Mesodermal cell (in vitro differentiated cells): ENCODE measurements around the gene CLDND2.

Experiments used
- H3K27ac ChIP-seq: 2 replicates; pipeline ENCODE4 v1.7.0; 2013; ENCODE audit warnings: mild to moderate bottlenecking, low read depth, low read length, moderate library complexity; ENCODE audit not compliant: severe bottlenecking
- H3K36me3 ChIP-seq: 2 replicates; pipeline ENCODE4 v1.7.1; 2013; ENCODE audit warnings: mild to moderate bottlenecking, low read length, moderate library complexity; ENCODE audit not compliant: control insufficient read depth, insufficient read depth
- H3K4me1 ChIP-seq: one replicate; pipeline ENCODE4 v1.7.1; 2013; ENCODE audit warnings: mild to moderate bottlenecking, low read length; ENCODE audit not compliant: insufficient read depth, control insufficient read depth, poor library complexity, severe bottlenecking
- H3K4me3 ChIP-seq: 2 replicates; pipeline ENCODE4 v1.7.0; 2013; ENCODE audit warnings: low read length, control low read depth, mild to moderate bottlenecking; ENCODE audit not compliant: insufficient read depth, poor library complexity, severe bottlenecking; ENCODE audit errors: extremely low read depth
- H3K9me3 ChIP-seq: 2 replicates; pipeline ENCODE4 v1.7.1; 2013; ENCODE audit warnings: mild to moderate bottlenecking, low read length, moderate library complexity; ENCODE audit not compliant: control insufficient read depth
- WGBS, 2 experiments: methylation state at CpG; one replicate each; pipeline ENCODE4 v1.1.5; 2013; ENCODE audit warnings: missing lambda C conversion rate in 2 of 2; ENCODE audit not compliant: insufficient coverage in 2 of 2; 5-methylcytosine and 5-hydroxymethylcytosine counted together

CLDND2 gene

DNA sequence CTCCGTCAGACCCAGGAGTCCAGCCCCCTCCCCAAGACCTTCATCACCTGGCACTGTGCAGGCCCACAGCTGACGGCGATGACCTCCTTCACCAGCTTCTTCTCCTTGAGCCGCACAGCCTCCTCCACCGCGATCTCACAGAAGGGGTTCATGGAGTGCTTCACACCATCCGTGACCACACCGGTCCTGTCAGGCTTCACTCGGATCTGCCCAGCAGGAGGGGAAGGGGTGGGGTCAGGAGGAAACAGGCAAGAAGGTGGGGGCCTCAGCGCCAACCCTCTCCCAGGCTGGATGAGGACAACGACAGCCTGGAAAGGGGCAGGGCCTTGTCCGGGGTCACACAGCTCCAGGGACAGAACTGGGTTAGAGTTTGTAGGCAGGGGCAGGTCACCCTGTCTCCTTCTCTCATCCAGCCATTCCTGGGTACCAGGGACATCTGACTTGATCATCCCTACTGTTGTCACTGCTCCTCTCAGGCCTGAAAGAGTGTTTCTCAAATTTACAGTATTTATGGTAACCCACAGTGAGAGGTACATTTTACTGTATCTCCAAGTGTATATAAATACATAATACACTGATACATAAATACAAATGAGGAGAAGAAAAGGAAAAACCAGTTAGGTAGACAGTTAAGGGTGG, 14.6 kb downstream of the CLDND2 start:
- peaks cover 6% of the 10 kb centered on the region for H3K36me3 ChIP-seq
- WGBS, 2 experiments: 65 to 69% methylated on average over 6 to 8 of the region's 12 CpGs
- peaks cover 13% of the 10 kb centered on the region for H3K4me1 ChIP-seq
- peak overlapping the region; percentile 92 for H3K27ac ChIP-seq
- no peak overlapping the region for H3K4me3 ChIP-seq
- no peaks in the 10 kb centered on the region for H3K9me3 ChIP-seq

DNA sequence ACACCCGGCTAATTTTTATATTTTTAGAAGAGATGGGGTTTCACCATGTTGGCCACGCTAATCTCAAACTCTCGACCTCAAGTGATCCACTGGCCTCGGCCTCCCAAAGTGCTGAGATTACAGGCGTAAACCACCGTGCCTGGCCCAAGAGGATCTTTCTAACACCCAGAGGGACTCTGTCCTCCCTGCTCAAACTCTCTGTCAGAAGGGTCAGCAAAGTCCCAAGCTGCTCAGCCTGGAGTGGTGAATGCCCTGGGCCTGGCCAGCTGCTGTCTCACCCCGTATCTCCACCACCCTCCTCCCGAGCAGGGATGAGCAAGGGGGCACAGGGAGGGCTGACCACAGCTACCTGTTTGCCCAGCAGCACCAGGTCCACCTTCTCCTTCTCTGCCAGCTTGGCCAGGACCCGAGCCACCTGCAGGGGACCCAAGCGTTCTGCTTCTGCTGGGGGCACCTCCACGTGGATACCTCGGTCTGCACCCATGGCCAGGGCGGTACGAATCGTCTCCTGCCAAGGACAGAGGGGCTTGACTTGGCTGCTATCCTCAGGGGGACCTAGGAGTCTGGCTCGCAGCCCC, 15.9 kb downstream of the CLDND2 start:
- WGBS, 2 experiments: 90 to 95% methylated on average over 14 to 15 of the region's 16 CpGs
- Histone ChIP-seq H3K36me3 (peaks cover 6% of the 10 kb centered on the region), H3K9me3 (no peaks in the 10 kb centered on the region), H3K4me3 (no peak overlapping the region), H3K4me1 (peaks cover 10% of the 10 kb centered on the region), H3K27ac (no peak overlapping the region)

DNA sequence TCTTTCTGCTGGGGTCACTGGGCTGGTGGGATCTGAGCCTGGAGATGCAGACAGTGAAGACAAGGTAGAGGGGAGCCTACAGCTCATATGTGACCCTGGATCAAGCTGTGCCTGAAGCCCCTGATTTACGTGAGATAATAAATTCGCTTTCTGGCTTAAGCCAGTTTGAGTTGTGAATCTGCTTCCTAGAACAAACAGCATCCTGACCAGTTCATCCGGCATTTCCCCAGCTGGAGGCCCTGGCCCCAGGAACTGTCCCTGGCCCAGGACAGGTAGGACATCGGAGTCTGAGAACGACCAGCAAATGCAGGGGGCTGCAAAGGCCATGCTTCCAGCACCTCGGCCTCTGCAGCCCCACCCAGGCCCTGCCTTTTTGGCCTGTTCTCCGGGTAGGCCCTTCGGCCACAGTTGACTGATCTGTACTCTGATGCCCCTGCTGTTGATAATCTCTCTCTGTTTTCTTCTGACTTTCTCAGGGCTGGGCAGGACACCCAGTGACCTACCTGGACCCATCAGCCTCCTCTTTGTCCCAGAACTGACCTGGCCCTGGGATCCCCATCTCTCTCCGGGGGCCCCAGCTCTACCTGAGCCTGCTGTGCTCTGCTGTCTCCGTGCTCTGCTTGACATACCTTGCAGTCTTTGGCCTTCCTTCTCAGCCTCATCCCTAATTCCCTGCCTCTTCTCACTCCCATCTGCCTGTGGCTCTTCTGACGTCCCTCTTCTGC, 17.4 kb downstream of the CLDND2 start:
- Histone ChIP-seq H3K4me1 (peaks cover 10% of the 10 kb centered on the region), H3K27ac (peak overlapping the region; percentile 41), H3K9me3 (no peaks in the 10 kb centered on the region), H3K36me3 (peaks cover 6% of the 10 kb centered on the region), H3K4me3 (no peak overlapping the region)
- WGBS, 2 experiments: 91 to 94% methylated on average over 11 of the region's 11 CpGs

DNA sequence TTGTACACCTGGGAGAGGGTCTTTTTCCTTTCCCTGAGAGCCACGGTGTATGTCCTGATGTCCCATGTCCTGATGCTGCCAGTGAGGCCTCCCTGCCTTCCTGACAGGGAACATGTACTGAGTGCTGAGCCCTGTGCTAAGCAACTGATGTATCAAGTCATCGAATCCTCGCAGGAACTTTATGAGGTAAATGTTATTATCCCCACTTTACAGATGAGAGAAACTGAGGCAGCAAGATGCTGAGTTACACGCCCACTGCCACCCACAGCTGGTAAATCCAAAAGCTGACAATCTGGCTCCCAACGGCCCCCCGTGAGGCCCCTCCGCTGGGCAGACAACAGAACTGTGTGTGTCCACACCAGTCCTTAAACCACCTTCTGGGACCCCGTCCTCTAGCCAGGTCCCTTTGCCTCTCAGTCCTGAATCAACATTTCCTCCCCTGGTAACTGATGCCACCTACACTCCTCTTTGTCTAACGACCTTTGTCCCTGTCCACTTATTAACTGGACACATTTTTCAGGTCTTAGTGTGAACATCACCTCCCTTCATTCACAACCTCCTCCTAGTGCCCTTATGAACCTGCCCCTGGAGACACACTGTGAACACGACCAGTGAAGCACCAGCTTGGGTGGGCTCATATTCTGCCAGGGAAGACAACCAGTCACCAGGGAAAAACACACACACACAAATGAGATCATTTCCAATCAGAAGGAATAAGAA, 21.4 kb downstream of the CLDND2 start:
- H3K27ac ChIP-seq: no peak overlapping the region
- H3K36me3 ChIP-seq: peaks cover 11% of the 10 kb centered on the region
- no peak overlapping the region for H3K4me3 ChIP-seq
- 81 to 85% methylated on average over 8 of the region's 10 CpGs for WGBS, 2 experiments
- H3K9me3 ChIP-seq: no peaks in the 10 kb centered on the region
- H3K4me1 ChIP-seq: peaks cover 5% of the 10 kb centered on the region

DNA sequence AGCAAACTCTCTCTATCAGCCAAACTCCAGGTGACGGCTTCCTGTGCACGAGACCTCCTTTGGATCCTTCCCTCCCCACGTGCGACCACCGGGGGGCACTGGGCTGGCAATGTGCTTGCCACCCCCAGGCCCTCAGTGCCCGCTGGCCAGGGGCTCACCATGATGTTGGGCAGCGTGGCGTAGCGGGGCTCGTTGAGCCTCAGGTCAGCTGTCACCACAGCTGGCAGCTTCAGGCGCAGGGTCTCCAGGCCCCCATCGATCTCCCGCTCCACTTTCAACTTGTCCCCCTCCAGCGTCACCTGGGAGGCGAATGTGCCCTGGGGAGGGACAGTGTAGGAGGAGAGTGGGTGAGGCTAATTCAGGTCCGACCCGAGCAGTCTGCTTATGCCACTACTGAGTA, 22.1 kb downstream of the CLDND2 start:
- WGBS, 2 experiments: 87 to 89% methylated on average over 13 to 16 of the region's 17 CpGs
- Histone ChIP-seq H3K4me3 (no peak overlapping the region), H3K4me1 (peaks cover 8% of the 10 kb centered on the region), H3K27ac (no peak overlapping the region), H3K9me3 (no peaks in the 10 kb centered on the region), H3K36me3 (peaks cover 11% of the 10 kb centered on the region)

DNA sequence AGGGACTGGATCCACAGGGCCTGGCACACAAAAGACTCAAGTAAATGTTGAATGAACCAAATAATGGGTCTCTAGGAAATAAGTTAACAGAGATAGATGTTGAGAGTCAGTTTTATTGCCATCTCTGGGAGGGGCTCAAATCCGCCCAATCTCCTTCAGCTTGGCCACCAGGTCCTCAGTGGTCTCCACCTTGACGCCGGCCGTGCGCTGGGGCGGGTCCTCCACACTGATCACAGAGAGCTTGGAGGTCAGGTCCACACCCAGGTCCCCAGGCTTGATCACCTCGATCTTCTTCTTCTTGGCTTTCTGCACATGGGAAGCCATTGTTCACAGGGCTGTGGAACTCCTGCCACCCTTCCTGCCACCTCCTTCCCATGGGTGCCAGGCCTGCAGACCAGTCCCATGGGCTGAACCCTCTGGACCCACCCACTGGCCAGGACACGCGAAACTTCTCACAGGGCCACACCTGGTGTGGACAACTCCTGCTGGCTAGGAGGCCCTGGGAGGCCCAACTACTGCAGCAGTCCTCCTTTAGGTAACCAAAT, 23.7 kb downstream of the CLDND2 start:
- no peak overlapping the region for H3K27ac ChIP-seq
- H3K9me3 ChIP-seq: no peaks in the 10 kb centered on the region
- 92 to 95% methylated on average over 6 to 9 of the region's 9 CpGs for WGBS, 2 experiments
- no peak overlapping the region for H3K4me3 ChIP-seq
- peaks cover 4% of the 10 kb centered on the region for H3K36me3 ChIP-seq
- H3K4me1 ChIP-seq: peaks cover 7% of the 10 kb centered on the region

DNA sequence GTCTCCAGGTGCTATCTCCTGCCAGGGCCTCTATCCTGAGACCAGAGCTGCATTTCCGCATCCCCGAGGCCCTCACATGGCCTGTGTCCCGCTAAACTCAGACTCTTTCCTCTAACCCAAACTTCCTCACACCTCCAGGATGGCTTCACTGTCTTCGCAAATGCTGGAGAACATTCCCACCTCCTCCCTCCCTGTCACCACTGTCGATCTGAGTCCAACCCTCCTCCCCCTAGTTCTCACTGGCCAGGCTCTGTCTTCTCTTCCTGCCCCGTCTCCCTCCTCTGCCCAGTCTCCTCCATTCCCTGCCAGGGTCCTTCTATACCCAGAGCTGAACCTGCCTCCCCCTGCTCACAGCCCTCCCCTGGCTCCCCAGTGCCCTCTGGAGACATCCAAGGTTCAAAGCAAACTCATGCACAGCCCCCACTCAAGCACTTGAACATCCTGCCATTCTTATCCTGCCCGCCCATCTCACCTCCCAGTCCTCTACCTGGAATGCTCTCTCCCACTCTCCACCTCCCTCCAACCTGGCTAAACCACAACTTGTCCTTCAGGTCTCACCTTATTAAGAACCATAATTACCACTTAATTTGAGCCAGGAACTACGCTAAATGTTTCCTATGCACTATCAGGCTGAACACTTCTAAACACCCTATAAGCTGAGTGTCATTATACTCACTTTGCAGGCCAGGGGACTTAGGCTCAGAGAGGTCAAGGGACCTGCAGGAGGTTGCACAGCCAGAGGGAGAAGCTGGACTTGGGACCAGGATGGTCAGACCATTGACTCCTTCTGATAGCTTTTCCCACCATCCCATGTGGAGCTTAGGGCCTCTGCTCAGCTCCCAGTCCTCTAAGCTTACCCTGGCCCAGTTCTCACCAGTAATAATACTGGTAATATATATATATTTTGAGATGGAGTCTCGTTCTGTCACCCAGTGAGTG, 25.9 kb downstream of the CLDND2 start:
- H3K4me1 ChIP-seq: peaks cover 4% of the 10 kb centered on the region
- H3K36me3 ChIP-seq: peaks cover 4% of the 10 kb centered on the region
- 61 to 64% methylated on average over 8 to 9 of the region's 9 CpGs for WGBS, 2 experiments
- no peaks in the 10 kb centered on the region for H3K9me3 ChIP-seq
- H3K4me3 ChIP-seq: no peak overlapping the region
- no peak overlapping the region for H3K27ac ChIP-seq

DNA sequence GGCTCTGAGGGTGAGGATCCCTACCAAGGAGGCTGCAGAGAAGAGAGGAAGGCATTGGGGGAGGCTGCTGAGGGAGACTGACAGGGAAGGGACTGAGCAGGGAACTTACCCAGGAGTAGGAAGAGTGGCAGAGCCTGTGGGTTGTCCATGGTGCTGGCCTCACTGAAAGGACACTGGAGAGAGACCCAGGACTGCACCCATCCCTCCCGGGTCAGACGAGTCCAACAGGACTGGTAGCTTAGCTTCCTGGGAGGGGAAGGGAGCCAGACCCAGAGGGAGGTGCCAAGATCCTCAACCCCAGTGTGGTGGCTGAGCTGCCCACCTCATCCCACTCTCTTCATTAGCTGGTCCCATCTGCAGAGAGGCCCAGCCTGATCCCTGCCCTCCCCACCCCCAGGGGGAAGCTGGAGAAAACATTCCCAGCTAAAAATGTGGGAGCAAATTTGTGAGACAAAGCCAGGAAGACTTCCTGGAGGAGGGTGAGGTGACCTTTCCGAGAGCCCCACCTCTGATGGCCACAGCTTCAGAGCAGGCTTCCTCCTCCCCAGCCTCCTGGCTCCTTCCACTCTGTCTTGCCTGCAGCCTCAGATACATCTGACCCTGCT, 26.7 kb downstream of the CLDND2 start, which contains the start of gene VSIG10L:
Gene VSIG10L, minus strand, starts transcription at position 164 of the 605 bp plus-strand sequence. Its CDS starts 15 bp downstream, at position 149.
- Histone ChIP-seq H3K4me3 (no peak within 1 kb of the TSS), H3K27ac (no peak within 1 kb of the TSS), H3K9me3 (no peaks in the 10 kb centered on the region), H3K36me3 (peaks cover 4% of the 10 kb centered on the region), H3K4me1 (peaks cover 4% of the 10 kb centered on the region)
- 74 to 75% methylated on average over 1 to 3 of the region's 3 CpGs for WGBS, 2 experiments

DNA sequence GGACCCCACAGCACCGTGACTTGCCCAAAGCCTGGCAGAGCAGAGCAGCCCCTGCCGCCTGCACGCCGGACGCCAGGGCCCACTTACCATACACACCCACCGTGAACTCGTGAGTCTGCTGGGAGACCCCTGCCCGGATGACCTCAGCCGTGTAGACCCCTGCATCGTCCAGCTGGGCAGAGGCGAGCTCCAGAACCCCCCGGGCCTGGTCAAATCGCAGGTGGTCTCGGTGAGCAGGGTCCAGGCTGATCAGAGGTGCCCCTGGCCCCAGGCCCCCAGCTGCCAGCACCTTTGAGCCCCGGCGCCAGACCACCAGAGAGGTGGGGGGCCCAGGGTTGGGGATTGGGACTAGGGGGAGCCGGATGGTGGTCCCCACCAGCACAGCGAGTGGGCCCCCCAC, 27.7 kb downstream of the CLDND2 start:
- Histone ChIP-seq H3K4me1 (peaks cover 4% of the 10 kb centered on the region), H3K36me3 (peaks cover 4% of the 10 kb centered on the region), H3K27ac (no peak overlapping the region), H3K9me3 (no peaks in the 10 kb centered on the region), H3K4me3 (no peak overlapping the region)
- 90 to 97% methylated on average over 10 to 15 of the region's 18 CpGs for WGBS, 2 experiments
